ENCODE results near the gene PNMA8B. TPM values are rescaled to one million over a fixed set of nuclear protein-coding genes. Genes with fewer than 3 reads are reported as not detected.

PNMA8B gene
- total and polyA plus RNA-seq, 2 donors (not counting 3 experiments of a cell fraction or from before 2014, with no cell fraction given) = 0.11 TPM; not detected in 1

GRCh38 chr19:46493236-46494145, 2.2 kb downstream of the PNMA8B start:
- no peak overlapping the region for H3K27ac ChIP-seq (ENCODE audit: insufficient read depth, low read depth, low read length)
- no peak overlapping the region for H3K9ac ChIP-seq (replicated peaks; ENCODE audit: extremely low read depth, insufficient read depth, low read length)
- H3K36me3 ChIP-seq (ENCODE audit: control insufficient read depth in 2 of 2, extremely low read depth in 1 of 2, insufficient read depth in 2 of 2, low read length in 2 of 2) = no peaks in the 10 kb centered on the region
- H2AFZ ChIP-seq (ENCODE audit: low read depth, low read length) = peak overlapping the region; percentile 18
- no peaks in the 10 kb centered on the region for H3K9me1 ChIP-seq (replicated peaks; ENCODE audit: control insufficient read depth, extremely low read depth, insufficient read depth, low read length)
- DNase-seq (ENCODE audit: low read depth, low spot score) (no peak), FAIRE-seq (no peak)
- peaks cover 70 to 73% of the 10 kb centered on the region in 2 experiments for H3K27me3 ChIP-seq (ENCODE audit: control insufficient read depth in 2 of 2, insufficient read depth in 2 of 2, low read length in 2 of 2)
- H3K4me1 ChIP-seq (ENCODE audit: control insufficient read depth, extremely low read depth, insufficient read depth, low read length) = peaks cover 6% of the 10 kb centered on the region
- intact Hi-C loops (cut with micrococcal nuclease) = no loop called here
- no peak overlapping the region for H3K4me2 ChIP-seq (ENCODE audit: insufficient read depth, low read length)
- H3K9me3 ChIP-seq (replicated peaks; ENCODE audit: control insufficient read depth, insufficient read depth, low read length) = no peaks in the 10 kb centered on the region
- TF ChIP-seq GATA2 (IDR thresholded peaks at IDR 0.05; ENCODE audit: insufficient read depth, insufficient read length, low read depth, low read length) = no peak
- no peak for TF ChIP-seq POLR2AphosphoS5 (IDR thresholded peaks at IDR 0.05; ENCODE audit: insufficient read depth, low read depth, low read length)
- TF ChIP-seq EZH2 (IDR thresholded peaks at IDR 0.05; ENCODE audit: borderline replicate concordance, low read depth, low read length, severe bottlenecking) = peak; percentile 74
- TF ChIP-seq JUN (IDR thresholded peaks at IDR 0.05; ENCODE audit: borderline replicate concordance, insufficient read depth, insufficient read length, low read depth) = no peak
- no TSS peak for BruUV-seq (replicated peaks)
- H4K20me1 ChIP-seq (replicated peaks; ENCODE audit: control insufficient read depth, extremely low read depth, insufficient read depth, low read length) = no peaks in the 10 kb centered on the region
- H3K4me3 ChIP-seq (replicated peaks in 1 of 3; ENCODE audit: insufficient read depth in 1 of 3, low read depth in 1 of 3, low read length in 3 of 3) = no peak overlapping the region
- no peaks in the 10 kb centered on the region for H3K79me2 ChIP-seq (ENCODE audit: control insufficient read depth, insufficient read depth, low read length)
- CTCF ChIA-PET = no interaction called here
- POLR2A ChIA-PET = no interaction called here
- dilution Hi-C loops (cut with MboI; ENCODE audit: extremely low pct_ligation_motif_present, low sequenced_read_pairs) = no loop called here

DNA sequence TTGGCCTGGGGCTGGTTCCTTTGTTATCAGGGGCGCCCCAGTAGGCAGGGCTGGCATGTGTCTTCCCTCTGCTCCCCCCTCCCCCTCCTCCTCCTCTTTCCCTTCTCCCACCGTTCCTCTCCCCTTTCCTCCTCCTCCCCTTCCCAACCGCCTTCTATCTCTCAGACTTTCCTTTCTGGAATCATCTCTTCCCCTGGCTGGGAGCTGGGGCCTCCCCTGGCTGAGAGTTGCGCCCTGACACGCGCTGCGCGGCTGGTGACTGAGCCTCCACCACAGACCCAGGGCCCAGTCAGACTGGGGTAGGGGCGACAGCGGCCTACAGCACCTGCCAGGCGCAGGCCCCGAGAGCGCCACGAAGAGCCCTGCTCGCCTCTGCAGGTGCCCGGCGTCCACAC, 2.8 kb downstream of the PNMA8B start:
- no peaks in the 10 kb centered on the region for H4K20me1 ChIP-seq (replicated peaks; ENCODE audit: control insufficient read depth, extremely low read depth, insufficient read depth, low read length)
- no peaks in the 10 kb centered on the region for H3K9me1 ChIP-seq (replicated peaks; ENCODE audit: control insufficient read depth, extremely low read depth, insufficient read depth, low read length)
- POLR2A ChIA-PET = no interaction called here
- no peak for DNase-seq (ENCODE audit: low read depth, low spot score)
- no peaks in the 10 kb centered on the region for H3K79me2 ChIP-seq (ENCODE audit: control insufficient read depth, insufficient read depth, low read length)
- no TSS peak for BruUV-seq (replicated peaks)
- peaks cover 74 to 77% of the 10 kb centered on the region in 2 experiments for H3K27me3 ChIP-seq (ENCODE audit: control insufficient read depth in 2 of 2, insufficient read depth in 2 of 2, low read length in 2 of 2)
- no peaks in the 10 kb centered on the region for H3K9me3 ChIP-seq (replicated peaks; ENCODE audit: control insufficient read depth, insufficient read depth, low read length)
- H2AFZ ChIP-seq (ENCODE audit: low read depth, low read length) = no peak overlapping the region
- intact Hi-C loops (cut with micrococcal nuclease) = no loop called here
- no peak for FAIRE-seq
- peaks cover 6% of the 10 kb centered on the region for H3K4me1 ChIP-seq (ENCODE audit: control insufficient read depth, extremely low read depth, insufficient read depth, low read length)
- H3K4me2 ChIP-seq (ENCODE audit: insufficient read depth, low read length) = no peak overlapping the region
- H3K27ac ChIP-seq (ENCODE audit: insufficient read depth, low read depth, low read length) = no peak overlapping the region
- H3K4me3 ChIP-seq (replicated peaks in 1 of 3; ENCODE audit: insufficient read depth in 1 of 3, low read depth in 1 of 3, low read length in 3 of 3) = no peak overlapping the region
- no peak overlapping the region for H3K9ac ChIP-seq (replicated peaks; ENCODE audit: extremely low read depth, insufficient read depth, low read length)
- CTCF ChIA-PET = no interaction called here
- dilution Hi-C loops (cut with MboI; ENCODE audit: extremely low pct_ligation_motif_present, low sequenced_read_pairs) = no loop called here
- H3K36me3 ChIP-seq (ENCODE audit: control insufficient read depth in 2 of 2, extremely low read depth in 1 of 2, insufficient read depth in 2 of 2, low read length in 2 of 2) = no peaks in the 10 kb centered on the region
- TF ChIP-seq, protein P1, sequence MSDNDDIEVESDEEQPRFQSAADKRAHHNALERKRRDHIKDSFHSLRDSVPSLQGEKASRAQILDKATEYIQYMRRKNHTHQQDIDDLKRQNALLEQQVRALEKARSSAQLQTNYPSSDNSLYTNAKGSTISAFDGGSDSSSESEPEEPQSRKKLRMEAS (IDR thresholded peaks at IDR 0.05; ENCODE audit: insufficient read depth, insufficient read length) = no peak
- no peak for TF ChIP-seq JUN (IDR thresholded peaks at IDR 0.05; ENCODE audit: borderline replicate concordance, insufficient read depth, insufficient read length, low read depth)
- no peak for TF ChIP-seq GATA2 (IDR thresholded peaks at IDR 0.05; ENCODE audit: insufficient read depth, insufficient read length, low read depth, low read length)
- TF ChIP-seq, protein P2, sequence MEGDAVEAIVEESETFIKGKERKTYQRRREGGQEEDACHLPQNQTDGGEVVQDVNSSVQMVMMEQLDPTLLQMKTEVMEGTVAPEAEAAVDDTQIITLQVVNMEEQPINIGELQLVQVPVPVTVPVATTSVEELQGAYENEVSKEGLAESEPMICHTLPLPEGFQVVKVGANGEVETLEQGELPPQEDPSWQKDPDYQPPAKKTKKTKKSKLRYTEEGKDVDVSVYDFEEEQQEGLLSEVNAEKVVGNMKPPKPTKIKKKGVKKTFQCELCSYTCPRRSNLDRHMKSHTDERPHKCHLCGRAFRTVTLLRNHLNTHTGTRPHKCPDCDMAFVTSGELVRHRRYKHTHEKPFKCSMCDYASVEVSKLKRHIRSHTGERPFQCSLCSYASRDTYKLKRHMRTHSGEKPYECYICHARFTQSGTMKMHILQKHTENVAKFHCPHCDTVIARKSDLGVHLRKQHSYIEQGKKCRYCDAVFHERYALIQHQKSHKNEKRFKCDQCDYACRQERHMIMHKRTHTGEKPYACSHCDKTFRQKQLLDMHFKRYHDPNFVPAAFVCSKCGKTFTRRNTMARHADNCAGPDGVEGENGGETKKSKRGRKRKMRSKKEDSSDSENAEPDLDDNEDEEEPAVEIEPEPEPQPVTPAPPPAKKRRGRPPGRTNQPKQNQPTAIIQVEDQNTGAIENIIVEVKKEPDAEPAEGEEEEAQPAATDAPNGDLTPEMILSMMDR (IDR thresholded peaks at IDR 0.05; ENCODE audit: extremely low read depth in 1 of 2, insufficient read depth in 1 of 2, low read depth in 1 of 2, low read length in 2 of 2) = no peak
- no peak for TF ChIP-seq FOS (IDR thresholded peaks at IDR 0.05; ENCODE audit: borderline replicate concordance, insufficient read depth, low read length)
- no peak for TF ChIP-seq MYC (IDR thresholded peaks at IDR 0.05; ENCODE audit: low read depth, low read length)
- TF ChIP-seq EZH2 (IDR thresholded peaks at IDR 0.05; ENCODE audit: borderline replicate concordance, low read depth, low read length, severe bottlenecking) = no peak
- TF ChIP-seq POLR2AphosphoS5 (IDR thresholded peaks at IDR 0.05; ENCODE audit: insufficient read depth, low read depth, low read length) = no peak
- no peak for TF ChIP-seq POLR2A (IDR thresholded peaks at IDR 0.05; ENCODE audit: low read depth, low read length)

All from endothelial cell of umbilical vein (primary cell).